Stimulated activated CD4-positive, alpha-beta T cell treated with anti-CD3 and anti-CD28 coated beads, TNF-alpha, amount 100 ng/mL, for 48 hours (primary cell): ENCODE measurements around the gene ADAP1.
A peak's percentile ranks its signal among the peaks of the same experiment; 100 is the strongest.
"Not testable (repeated sequence)": the region's sequence is repeated elsewhere in the genome, so short reads cannot be mapped to it uniquely, and the experiment has no call there.

Source experiments
- DNase-seq, 3 donors: peaks; one replicate each; pipeline ENCODE4 v3.0.0-alpha.2; 2020; ENCODE audit warnings: low read depth in 3 of 3

The ADAP1 gene

GRCh38 chr7:882336-883035 lies 72.0 kb downstream of the ADAP1 start:
- DNase-seq: no peak

GRCh38 chr7:881441-882234 lies 72.8 kb downstream of the ADAP1 start:
- no peak for DNase-seq

- DNase-seq: no peak
Measured at GRCh38 chr7:880450-880849, 74.0 kb downstream of the ADAP1 start.

DNA sequence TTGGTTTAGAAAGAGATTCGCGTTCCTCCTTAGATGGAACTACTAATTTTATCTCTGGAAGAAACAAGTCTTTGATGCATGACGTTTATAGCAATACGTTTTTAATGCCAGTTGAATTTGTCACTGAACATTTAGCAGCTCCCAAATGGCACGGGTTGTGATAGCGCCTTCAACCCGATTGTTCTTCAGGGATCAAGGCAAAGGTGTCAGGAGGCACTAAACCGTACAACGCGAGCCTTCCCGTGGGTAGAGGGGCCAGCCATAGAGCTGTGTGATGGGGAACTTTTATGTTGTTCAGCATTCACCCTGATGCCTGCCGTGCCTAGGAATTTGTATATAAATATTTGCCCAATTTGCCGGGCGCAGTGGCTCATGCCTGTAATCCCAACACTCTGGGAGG lies 74.8 kb downstream of the ADAP1 start:
- DNase-seq: no peak

GRCh38 chr7:879093-879492 lies 75.4 kb downstream of the ADAP1 start:
- DNase-seq: no peak

DNA sequence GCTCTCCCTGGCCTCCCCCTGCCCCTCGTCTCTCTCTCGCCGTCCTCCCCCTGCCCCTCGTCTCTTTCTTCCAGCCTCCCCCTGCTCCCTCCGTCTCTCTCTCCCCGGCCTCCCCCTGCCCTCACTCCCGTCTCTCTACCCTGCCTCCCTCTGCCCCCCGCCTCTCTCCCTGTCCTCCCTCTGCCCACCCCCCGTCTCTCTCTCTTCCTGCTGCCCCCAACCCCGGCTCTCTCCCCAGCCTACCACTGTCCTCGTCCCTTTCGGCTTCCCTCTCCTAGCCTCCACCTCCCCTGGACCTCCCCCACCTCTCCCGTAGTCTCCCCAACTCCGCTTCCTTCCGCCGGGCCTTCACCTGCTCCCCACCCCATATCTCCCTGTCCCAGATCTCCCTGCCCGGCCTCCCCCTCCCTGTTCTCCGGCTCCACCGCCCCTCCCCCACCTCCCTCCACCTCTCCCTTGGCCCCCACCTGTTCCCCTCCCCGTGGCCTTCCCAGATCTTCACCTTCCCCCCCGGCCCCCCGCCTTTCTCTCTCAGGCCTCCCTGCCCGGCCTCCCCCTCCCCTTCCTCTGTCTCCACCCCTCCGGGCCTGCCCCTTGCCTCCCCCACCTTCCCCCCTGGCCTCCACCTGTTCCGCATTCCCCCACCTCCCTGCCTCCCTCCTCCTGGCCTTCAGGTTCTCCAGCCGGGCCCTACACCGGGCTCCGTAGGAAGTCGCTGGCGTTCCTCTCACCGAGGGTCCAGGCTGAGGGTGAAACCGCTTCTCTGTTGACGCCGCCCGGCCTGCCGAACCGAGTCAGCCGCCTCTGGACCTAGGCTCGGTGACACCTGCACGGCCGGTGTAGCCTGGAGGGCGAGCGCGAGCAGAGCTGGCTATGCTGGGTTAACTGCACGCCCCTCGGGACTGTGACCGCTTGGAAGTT lies 76.9 kb downstream of the ADAP1 start:
- DNase-seq: no peak

GRCh38 chr7:876972-877311 lies 77.5 kb downstream of the ADAP1 start:
- no peak for DNase-seq

DNA sequence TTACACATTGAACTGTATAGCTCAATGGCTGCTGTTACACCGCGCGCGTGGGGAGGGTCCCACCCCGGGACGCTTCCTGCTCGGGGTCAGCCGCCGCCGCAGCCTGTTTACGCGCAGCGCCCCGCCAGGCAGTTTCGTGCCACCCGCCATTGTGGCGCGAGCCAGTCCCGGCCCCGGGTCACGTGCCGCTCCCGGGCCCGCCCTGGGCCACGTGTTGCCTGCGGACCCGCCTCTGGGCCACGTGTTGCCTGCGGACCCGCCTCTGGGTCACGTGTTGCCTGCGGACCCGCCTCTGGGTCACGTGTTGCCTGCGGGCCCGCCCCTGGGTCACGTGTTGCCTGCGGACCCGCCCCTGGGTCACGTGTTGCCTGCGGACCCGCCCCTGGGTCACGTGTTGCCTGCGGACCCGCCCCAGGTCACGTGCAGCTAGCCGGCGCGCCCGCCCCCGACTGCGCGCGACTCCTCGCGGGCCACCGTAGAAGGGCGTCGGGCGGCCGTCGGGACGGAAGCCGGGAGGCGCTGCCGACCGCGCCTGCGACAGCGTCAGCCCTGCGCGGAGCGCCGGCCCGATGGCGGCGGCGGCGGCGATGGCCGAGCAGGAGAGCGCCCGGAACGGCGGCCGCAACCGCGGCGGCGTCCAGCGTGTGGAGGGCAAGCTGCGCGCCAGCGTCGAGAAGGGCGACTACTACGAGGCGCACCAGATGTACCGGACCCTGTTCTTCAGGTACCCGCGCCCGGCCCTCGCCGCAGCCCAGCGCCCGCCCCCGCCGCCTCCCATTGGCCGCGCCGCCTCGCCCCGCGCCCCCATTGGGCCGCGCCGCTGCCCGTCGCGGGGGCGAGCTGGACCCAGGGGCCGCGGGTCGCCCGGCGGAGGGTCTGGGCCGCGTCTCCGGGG lies 78.2 kb downstream of the ADAP1 start, which contains the start of gene GET4:
Gene GET4, plus strand, starts transcription at position 478 of the 895 bp plus-strand sequence. Its CDS starts 92 bp downstream, at position 570.
- DNase-seq: peak; percentile 88 to 97 (median 95)

GRCh38 chr7:875476-876076 lies 78.9 kb downstream of the ADAP1 start:
- no peak for DNase-seq

- DNase-seq: no peak
Measured at GRCh38 chr7:875051-875450, 79.4 kb downstream of the ADAP1 start.

- no peak for DNase-seq
Measured at GRCh38 chr7:874031-874749, 80.3 kb downstream of the ADAP1 start.

DNA sequence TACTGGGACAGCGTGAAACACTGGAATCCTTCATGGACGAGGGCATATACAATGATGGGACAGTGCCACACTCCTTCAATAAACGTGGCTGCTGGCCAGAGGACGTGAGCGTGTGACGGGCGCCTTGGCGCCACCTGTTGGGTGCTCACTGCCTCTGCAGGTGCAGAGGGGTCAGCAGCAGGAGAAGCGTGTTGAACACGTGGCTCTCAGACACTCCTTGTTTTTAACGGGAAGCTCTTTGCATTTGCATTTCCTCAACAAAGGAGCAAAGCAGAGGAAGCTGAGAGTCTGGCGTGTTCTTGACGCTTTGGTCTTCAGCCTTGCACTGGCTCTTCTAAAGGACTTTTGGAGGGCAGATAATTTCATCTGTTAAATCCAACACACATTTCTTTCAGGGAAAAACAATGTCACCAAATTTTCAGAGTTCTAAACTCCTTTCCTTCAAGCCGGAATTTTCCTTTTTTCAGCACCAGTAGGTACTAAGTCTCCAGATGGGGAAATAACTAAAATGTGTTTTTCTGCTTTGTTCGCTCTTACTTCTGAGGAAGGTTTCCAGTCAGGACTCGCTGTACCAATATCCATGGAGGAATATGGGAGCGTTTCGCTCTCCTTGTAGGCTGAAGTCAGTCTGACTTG lies 81.0 kb downstream of the ADAP1 start:
- DNase-seq: peak; percentile 60 to 70 (median 62)

GRCh38 chr7:872685-873084 lies 81.8 kb downstream of the ADAP1 start:
- DNase-seq: not testable (repeated sequence)

- no peak for DNase-seq
Measured at GRCh38 chr7:871900-872537, 82.5 kb downstream of the ADAP1 start.

DNA sequence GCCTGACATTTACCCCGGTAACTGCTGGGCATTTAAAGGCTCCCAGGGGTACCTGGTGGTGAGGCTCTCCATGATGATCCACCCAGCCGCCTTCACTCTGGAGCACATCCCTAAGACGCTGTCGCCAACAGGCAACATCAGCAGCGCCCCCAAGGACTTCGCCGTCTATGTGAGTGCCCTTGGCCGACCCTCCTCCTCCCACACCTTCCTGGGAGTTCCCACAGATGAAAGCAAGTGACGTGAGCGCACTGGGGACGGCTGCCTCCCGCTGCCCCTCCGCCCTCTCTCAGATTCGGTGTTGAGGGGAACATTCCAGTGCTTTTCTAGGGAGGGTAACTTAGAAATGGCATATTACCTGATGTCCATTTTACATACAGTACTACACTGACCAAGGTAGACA lies 85.1 kb downstream of the ADAP1 start:
- no peak for DNase-seq

DNA sequence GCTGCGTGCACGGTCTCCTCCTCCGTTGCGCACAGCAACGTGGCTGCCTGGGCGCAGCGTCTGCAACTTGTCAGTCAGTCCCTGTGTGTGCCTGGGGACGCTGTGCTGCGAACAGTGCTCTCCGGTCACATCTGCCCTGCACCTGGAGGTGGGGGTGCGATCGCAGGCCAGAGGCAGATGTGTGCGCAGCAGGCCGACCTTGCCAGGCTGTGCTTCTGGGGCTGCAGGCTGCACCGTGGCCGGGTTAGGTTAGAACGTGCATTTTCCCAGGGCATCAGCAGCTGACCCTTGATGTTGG lies 86.3 kb downstream of the ADAP1 start:
- DNase-seq: no peak

DNA sequence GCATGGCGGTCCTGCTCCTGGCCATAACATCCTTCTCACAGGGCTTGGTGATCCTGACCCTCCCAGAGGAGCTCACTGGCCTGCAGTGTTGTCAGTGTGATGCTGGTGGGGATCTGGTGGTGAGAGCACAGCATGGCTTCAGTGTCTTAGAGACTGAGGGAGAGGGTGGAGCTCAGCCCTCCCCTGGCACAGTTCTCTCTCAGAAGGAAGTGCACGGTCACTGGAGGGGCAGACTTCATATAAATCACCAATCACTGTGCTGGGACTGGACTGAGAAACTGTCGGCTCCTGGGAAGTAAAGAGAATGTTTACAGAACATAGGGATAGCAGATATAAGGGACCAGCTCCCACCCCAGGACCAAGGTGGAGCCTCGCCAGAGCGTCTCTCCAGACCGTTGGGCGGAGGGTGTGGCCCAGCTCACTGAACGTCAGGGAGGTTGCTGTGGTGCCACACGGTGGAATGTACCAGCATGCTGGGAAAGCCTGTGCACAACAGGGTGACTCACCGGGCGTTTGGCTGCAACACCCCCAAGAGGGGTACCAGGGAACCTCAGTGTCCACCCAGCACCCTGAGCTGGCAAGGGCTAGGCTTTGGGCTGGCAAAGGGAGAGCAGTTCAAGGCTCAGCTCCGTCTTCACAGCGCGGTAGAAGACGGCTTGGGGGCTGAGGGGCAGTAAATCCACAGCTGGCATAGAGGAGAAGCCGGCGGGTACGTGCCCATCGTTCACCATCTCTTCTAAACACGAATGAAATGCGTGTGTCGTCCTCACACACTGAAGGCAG lies 86.9 kb downstream of the ADAP1 start:
- DNase-seq: no peak

DNA sequence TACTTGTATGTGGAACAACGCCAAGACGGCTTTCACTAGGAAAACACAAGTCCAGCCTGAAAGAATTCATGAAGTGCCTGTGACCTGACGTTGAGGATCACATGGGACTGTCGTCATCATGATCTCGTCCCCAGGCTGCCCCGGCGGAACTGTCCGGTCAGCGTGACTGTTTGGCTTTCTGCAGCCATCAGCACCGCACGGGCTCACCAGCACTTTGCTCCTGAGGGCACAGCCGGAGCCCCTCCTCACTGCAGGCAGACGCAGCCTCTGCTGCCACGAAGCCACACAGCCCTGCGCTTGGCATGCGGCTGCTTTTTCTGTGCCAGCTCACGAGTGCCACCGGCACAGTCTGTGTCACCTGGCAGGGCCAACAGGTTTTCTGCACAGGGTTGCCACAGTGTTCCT lies 87.5 kb downstream of the ADAP1 start:
- DNase-seq: no peak

DNA sequence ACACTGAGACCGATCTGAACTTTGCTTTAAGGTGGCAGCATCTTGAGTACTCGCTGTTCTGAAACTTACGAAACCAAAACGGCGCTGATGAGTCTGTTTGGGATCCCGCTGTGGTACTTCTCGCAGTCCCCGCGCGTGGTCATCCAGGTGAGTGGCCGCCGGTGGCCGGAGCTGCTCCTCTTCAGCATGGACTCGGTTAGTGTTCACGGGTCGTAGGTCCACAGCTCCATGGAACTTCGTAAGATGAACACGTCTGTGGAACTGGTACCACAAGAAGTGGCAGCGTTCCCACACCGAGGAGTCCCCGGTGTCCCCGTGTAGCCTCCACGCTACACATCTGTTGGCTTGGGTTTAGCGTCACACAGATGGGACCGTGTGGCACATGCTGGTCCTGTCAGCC lies 88.6 kb downstream of the ADAP1 start:
- no peak for DNase-seq
